Measurements from ENCODE around the gene HDAC6.

- no peak for TF ChIP-seq CTCF (IDR thresholded peaks at IDR 0.05)
- no peak for TF ChIP-seq POLR2A (IDR thresholded peaks at IDR 0.05)
Observed at GRCh38 chrX:48839686-48840085, 37.8 kb downstream of the HDAC6 start.

All from heart left ventricle (tissue), 13 donors.